GM21576 (cell line): ENCODE data around the gene STOM.

Experiments used
- ATAC-seq: cut with Tn5 transposase; IDR thresholded peaks from one replicate; pipeline ENCODE4 v1.9.1; 2021; ENCODE audit warnings: mild to moderate bottlenecking, moderate library complexity; ENCODE audit not compliant: unreplicated experiment

Gene STOM

DNA sequence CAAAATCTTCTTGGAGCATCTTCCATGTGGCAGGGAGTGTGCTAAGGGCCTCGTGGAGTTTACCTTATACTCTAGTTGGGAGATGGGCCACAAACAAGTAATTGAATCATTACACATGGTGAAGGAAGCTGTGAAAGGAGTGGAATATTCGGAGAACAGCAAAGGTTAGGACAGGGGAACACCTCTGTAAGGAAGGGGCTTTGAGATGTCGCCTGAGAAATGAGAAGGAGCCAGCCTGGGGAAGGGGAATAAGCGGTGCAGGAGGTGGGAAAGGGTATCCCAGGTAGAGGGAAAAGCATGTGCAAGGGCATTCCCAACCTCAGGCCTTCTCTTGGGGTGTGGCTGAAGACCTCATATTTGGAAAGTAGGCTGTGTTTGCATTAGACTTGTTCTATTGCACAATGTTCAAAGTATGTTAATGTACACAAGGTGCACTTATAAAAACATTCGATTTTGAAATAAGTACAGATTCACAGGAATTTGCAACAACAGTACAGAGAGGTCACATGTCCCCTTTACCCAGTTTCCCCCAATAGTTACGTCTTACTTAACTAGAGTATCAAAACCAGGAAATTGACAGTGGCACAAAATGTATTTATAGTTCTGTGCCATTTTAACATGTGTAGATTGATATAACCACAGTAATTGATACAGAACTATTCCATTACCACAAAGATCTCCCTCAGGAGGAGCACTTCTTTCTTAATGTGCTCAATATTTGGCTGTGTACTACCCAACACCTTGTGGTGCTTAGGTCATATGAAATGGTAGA lies 2.4 kb upstream of the STOM start:
- no peak for ATAC-seq

DNA sequence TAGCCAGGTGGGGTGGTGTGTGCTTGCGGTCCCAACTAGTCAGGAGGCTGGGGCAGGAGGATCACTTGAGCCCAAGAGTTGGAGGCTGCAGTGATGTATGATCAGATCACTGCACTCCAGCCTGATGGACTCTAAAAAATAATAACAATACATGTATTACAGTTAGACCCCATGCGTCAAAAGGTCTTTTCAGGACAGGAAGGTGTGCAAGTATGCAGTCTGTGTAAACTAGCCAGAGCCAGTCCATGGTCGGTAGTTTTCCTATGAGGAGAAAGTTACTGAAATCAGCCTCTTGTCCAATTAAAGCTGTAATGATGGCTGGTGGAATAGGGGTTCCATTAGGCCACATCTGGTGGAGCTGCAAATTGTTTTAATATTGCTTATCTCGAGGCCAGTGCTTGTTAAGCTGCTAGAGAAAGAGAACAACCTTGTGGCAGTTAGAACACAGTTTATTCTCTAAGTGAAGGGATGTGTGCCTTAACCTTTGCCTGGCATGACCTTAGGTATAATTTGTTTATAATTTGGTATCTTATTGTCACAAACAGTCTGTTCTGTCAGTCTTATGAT lies 1.5 kb upstream of the STOM start:
- no peak for ATAC-seq

DNA sequence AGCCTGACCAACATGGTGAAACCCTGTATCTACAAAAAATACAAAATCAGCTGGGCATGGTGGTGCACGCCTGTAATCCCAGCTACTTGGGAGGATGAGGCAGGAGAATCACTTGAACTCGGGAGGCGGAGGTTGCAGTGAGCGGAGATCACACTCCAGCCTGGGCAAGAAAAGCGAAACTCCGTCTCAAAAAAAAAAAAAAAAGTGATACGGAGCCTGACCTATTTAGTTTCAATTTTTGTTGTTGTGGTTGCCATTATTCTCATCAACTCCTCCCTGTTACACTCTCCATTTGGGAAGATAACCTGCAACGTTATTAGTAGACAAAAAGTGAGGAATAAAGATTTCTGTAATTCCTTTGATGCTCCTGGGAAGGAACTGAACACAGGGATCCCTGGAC lies 1.3 kb downstream of the STOM start:
- no peak for ATAC-seq

DNA sequence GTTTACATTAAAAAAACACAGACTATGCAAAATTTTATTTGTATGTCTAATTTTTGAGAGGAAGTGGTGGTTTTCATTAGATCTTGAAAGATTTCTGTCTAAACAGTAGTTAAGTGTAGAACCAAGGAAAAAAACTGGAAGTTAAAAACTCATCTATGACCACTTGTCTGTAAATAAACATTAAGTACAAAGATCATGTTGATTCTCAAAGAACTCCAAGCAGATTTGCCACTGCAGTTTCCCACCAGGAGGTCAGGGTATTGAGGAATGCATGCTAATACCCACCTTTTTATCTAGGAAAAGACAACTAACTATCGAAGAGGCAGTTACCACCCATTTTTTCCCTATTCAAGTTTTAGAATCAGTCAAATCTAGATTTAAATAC lies 1.9 kb downstream of the STOM start:
- ATAC-seq = no peak

DNA sequence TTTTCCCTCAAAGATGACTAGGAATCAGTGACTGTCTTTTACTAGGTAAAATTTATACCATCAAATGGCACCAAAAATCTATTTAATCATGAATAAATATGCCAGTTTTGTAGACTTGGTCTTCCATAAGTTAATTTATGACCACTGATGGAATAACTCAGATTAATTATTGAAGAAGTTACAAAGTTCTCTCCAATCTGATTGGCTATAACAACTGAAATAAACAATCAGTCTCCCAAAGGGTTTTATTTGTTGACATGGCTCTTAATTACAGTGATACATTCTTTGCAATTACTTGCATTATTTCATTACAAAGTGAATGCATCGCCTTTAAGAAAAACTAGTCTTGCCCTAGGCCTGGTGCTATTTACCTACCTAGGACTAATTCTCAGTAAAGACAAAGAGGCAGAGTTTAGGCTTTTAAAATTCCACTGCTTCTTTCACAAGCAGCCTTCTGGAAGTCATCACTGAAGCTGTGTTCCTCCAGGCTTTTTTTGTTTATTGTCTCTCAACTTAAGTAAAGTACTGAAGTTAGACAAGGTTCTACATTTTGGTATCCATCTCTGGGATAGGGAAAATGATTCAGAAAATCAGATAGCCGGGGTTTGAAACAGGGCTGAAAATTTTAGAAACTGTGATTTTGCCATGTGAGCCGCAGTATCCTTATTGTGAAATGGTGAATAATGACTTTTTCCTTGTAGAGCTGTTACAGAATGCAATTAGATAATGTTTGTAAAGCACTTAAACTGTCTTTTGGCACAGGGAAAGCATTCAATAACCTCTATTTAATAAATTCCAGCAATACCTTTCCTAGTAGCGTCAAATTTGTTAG lies 2.5 kb downstream of the STOM start:
- no peak for ATAC-seq

DNA sequence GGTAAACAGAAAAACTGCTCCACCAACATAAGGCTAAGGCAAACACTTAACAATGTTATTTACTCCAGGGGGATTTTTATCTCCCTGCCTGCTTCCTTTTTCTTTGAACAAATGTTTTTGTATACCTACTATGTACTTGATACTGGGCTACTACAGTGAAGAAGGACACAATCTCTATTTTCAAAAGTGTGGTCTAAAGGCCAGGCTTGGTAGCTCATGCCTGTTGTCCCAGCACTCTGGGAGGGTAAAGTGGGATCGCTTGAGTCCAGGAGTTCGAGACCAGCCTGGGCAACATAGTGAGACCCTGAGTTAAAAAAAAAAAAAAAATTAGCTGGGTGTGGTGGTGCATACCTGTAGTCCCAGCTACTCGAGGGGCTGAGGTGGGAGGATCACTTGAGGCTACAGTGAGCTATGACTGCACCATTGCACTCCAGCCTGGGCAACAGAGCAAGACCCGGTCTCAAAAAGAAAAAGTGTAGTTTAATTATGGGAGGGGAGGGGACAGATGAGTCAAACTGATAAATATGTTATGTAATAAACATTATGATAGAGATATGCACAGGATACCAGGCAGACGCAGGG lies 3.3 kb downstream of the STOM start:
- ATAC-seq = no peak

DNA sequence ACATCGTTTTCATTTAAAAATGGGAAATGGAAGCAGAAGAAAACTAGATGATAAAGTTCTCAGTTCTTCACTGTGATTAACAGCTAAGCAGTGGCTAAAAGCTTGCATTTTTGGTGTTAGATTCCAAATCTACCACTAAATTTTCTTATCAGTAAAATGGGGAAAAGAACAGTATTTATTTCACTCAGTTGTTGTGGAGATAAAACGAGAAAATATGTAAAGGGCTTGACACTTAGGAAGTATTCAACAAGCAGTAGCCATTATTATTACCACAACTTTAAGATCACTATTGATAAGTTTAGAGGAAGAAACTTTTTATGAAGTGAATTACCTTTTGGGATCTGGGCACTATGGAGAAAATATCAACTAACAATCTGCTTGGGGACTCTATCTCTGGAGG lies 4.5 kb downstream of the STOM start:
- no peak for ATAC-seq

DNA sequence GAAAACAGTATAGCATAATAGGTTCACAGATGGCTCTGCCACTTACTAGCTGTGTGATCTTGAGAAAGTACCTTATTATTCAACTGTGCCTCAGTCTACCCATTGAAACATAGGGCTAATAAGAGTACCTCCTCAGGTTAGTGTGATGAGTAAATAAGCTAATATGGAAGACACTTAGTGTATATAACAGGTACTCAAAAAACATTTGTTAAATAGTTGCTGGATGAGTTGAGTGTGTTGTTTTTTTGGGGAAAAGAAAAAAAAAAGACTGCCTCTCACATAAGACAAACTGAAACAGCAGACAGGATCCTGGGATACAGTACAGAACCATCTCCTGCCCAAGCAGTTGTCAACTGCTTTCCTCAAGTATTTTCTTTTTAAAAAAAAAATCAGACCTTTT lies 5.2 kb downstream of the STOM start:
- ATAC-seq = no peak

DNA sequence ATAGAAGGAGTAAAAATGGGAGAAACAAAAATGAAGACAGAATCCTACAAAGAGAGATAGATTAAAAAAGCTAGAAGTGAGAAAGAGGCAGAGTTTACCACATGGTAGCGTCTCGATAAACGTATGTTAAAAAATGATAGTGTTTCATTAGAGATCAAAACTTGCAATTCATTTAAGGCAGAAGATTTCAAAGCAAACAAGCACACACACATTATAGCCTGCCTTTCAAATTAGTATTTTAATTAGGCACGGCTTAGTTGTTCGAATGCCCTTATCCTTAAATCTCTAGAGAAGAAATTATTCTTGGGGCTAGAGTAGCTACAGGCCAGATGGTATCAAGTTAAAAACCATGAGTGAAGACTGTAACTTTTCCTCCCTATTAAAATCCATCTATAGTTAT lies 6.0 kb downstream of the STOM start:
- no peak for ATAC-seq

DNA sequence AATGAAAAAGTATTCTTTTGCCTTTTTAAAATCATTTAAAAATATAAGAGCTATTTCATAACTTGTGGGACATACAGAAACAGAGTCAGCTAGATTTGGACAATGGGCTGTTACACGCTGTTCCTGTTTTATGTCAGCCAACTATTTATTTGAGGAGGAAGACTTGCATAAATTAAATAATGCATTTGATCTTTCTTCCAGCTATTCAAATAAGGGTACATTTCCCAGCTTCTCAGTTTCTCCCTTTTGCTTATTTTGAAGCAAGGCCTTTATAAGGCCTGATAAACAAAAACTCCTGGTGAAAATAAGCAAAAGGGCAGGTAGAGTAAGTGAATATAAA lies 6.5 kb downstream of the STOM start:
- no peak for ATAC-seq

DNA sequence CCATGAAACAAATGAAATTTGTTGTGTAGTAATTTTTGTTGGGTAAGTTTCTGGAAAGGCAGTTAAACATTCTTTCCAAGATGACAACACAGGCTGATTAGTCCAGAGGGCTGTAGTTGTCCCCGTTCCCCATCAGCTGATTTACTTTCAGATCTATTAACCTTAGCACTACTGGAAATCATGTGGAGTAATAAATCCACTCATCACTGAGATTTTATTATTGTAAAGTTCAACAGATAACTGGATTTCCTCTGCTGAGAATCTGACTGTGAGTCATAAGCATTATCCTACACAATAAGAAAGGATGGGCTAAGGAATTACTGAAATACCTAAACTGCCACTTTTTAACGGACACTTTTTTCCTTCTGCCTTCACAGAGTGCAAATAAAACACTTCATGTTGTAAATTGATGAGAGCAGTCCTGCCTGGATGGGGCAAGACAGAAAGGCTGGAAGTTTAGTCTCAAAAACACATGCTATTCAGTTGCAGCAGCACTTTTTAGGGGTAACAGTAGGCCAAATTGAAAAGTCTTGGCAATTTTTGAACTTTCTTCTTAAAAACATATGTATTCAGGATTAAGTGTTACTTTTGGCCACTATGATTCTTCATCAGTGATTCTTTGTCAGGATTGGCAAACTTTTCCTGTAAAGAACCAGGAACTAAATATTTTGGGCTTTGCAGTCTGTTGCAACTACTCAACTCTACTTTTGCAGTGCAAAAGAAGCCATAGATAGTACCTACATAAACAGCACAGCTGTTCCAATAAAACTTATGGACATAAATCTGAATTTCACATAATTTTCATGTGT lies 7.0 kb downstream of the STOM start:
- ATAC-seq = no peak

DNA sequence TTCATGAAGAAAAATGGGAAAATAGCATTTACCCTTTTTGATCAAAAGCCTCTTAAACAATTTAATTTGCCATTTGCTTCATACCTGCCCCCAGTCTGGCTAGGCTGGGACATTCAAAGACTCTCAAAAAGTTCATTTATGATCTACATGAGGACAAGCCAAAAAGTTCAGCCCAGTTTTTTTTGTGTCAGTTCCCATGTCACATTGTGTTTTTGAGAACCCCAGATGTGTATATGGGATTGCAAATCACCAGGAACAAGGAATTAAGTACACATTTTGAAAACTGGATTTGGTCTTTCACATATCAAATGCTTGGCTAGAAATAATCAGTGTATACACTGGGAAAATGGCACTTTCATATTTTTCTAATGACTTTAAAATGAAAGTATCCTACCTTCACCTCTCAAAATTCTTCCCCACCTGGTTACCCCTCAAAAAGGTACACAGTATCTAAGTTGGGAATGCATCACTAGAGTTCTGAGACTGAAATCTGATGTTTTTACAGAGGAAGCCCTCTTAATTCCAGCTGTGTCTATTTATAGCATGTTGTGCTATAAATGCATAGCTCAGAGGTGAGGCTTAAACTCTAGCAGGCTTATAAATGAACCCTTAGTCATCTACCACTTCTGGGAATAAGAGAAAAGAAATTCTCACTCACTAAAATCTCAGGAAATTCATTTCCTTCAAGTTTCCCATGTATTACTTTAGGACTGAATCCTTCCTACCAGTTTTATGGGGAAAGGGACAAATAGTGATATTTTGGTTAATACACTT lies 9.3 kb downstream of the STOM start:
- no peak for ATAC-seq

DNA sequence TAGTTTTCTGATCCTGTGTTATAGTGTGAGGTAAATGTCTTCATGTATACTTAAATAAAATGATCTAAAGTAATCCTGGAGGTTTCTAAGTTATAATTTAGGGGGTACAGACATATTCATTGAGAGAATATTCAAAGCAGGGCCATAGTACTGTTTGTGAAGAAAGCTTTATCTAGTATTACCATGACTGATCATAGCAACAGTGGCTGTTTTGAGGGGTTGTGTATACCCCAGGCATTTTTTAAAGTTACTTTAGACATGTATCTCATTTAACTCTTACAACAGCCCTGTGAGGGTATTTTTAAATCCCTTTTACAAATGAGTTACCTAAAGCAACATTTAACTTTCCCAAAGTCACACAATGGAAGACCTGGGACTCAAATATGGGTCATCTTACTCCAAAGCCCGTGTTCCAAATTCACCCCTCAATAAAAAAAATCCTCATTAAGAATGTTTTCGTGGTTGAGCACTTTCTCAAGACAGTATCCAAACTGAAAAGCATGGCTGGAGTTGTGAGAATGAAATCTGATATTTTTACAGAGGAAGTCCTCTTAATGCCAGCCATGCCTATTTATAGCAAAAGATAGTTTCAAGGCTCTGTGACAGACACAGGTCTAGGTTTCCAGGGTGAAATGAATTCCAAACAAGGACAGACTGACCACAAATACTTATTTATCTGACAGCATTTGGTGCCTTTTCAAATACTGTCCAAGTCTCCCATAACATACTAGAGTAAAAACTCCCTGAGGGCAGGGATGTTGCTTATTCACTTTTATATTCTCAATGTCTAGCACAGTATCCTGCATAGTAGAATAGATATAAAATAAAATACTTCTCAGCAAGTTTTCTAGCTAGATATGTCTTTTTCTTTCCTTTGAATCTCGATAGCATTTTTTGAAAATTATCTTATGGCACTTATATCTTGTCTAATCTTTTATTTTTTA lies 10.4 kb downstream of the STOM start:
- ATAC-seq = no peak

DNA sequence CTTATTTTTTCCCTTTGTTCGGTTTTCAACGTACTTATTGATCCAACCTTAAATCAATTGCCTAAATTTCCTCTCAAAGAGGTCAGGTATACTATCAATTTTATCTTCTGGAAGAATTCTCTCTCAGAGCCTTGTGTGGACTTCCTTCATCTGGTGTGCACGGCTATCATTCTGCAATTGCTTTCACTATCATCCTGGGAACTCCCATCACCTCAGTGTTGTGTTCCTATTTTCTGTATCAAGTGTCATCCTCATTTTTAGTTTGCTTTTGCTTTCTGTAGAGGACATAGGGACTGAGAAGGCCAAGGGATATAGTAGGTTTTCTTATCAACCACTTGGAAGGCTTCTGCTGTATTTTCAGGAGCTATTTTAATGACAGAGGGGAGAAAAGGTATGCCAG lies 11.3 kb downstream of the STOM start:
- no peak for ATAC-seq

DNA sequence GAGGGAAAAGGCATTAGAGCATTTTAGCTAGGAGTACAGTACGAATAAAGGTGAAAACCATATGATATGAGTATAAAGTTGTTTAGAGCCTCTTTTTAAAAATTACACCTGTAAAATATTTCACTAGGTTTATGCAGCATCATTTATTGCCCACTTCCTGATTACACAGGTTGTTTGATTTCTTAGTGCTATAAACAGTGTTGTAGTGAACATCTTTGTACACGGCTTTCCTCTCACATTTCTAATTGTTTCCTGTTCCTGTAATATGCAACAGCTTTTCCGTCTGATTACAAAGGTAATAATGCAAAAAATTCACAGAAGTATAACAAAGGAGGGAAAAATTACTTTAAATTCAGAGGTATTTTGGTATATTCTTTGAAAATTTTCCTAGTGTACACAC lies 13.0 kb downstream of the STOM start:
- no peak for ATAC-seq

DNA sequence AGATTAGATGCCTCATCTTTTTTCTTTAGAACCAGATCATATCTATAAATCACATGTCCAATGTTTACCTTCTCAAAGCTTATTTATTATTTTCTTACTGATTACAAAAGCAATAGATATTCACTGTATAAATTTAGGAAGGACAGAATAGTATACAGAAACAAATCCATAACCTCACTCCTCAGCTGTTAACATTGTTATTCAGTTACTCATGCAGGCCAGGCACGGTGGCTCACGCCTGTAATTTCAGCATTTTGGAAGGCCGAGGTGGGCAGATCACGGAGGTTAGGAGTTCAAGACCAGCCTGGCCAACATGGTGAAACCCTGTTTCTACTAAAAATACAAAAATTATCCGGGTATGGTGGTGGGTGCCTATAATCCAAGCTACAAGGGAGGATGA lies 15.3 kb downstream of the STOM start:
- no peak for ATAC-seq

DNA sequence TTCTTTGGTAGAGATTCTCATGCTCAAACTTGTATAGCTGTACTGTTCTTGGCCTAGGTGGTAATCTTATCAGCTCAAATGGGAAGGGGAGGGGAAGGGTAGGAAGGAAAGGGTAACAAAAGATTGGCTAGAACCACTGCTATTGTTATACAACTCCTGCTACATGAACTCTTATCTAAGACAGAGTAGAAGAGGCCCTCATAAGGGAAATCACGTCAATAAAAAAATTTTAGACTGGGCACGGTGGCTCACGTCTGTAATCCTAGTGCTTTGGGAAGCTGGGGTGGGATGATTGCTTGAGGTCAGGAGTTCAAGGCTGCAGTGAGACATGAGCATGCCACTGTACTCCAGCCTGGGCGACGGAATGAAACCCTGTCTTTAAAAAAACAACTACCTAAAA lies 15.9 kb downstream of the STOM start:
- no peak for ATAC-seq

DNA sequence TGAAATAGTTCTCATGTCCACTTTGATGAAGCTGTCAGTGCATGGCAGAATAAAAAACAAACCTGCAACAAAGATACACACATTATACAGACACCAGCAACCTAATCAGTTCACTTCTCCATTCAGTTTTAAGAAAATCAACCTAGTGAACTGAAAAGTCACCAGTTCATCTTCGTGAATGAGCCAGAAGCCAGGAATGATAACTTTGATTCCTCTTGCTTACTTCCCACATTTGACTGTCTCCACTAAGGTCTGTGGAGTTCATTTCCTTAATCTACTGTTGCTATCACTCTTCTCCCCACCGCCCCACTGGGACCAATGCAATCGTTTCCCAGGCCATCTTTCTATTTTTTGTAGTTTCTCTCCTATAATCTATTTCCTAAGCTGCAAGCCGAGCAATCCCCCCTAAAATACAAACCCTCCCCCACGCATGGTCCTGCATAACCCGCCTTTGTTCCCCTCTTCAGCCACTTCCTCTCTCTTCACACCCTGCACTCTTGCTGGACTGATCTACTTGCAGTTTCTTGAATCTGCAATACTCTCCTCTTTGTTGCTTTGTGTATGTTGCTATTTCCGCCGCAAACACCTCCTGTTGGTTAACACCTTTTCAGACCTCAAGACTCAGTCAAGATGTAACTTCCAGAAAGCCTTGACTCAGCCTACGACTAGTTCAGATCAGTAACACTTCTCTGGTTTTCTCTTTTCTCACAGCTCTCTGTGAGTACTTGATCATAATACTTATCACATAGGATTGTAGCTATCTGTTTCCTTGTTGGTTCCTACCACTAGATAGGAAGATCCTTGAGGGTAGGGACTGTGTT lies 16.6 kb downstream of the STOM start:
- ATAC-seq = peak; percentile 89
